Stomach (tissue), 9 donors: ENCODE results near the gene HIPK4. TPM values are rescaled to one million over a fixed set of nuclear protein-coding genes. Genes with fewer than 3 reads are reported as not detected.
"Not testable (repeated sequence)": the region's sequence is repeated elsewhere in the genome, so short reads cannot be mapped to it uniquely, and the experiment has no call there.

ENCODE experiments used
- DNase-seq, 2 donors: peaks; one replicate each; pipeline versions ENCODE4 v3.0.0 to v3.0.0-alpha.2; 2013 to 2019
- H3K27ac ChIP-seq, 5 donors: fragments of 200-600 bp in 4 of 5; sonication (generic) in 4 of 5; one replicate each; pipeline ENCODE4 v1.5.1; 2013 to 2019; ENCODE audit warnings: mild to moderate bottlenecking in 1 of 5, moderate library complexity in 1 of 5
- H3K27me3 ChIP-seq, 3 donors: fragments of 200-600 bp; sonication (generic); one replicate each; pipeline ENCODE4 v1.5.1; 2017 to 2019; ENCODE audit warnings: mixed run types in 1 of 3
- H3K36me3 ChIP-seq, 4 donors: fragments of 200-600 bp; sonication (generic); 1 replicate in 3 of 4; 2 replicates in 1 of 4; pipeline ENCODE4 v1.5.1; 2016 to 2019
- H3K4me1 ChIP-seq, 4 donors: fragments of 200-600 bp; sonication (generic); one replicate each; pipeline ENCODE4 v1.5.1; 2016 to 2019
- H3K4me3 ChIP-seq, 4 donors: fragments of 200-600 bp; sonication (generic) in 3 of 4; one replicate each; pipeline ENCODE4 v1.5.1; 2016 to 2019; ENCODE audit warnings: mild to moderate bottlenecking in 1 of 4
- H3K9me3 ChIP-seq, 4 donors: fragments of 200-600 bp; sonication (generic); one replicate each; pipeline ENCODE4 v1.5.1; 2016 to 2019
- CTCF ChIP-seq, 7 experiments: fragments of 450-650 bp in 4 of 7; fragments of 200-600 bp in 3 of 7; sonication (generic) in 3 of 7; IDR thresholded peaks; one replicate each; pipeline ENCODE4 v1.5.1; 2016 to 2019; ENCODE audit warnings: antibody characterized with exemption in 7 of 7, control low read depth in 2 of 7, mild to moderate bottlenecking in 1 of 7
- EP300 ChIP-seq: sonication (generic); formaldehyde crosslinking; IDR thresholded peaks from one replicate; pipeline ENCODE4 v1.6.1; 2017; ENCODE audit warnings: antibody characterized with exemption
- POLR2A ChIP-seq, 4 donors: fragments of 450-650 bp; IDR thresholded peaks; one replicate each; pipeline ENCODE4 v1.6.1; 2016; ENCODE audit warnings: antibody characterized with exemption in 4 of 4, control low read depth in 2 of 4, mild to moderate bottlenecking in 1 of 4, moderate library complexity in 1 of 4
- POLR2AphosphoS5 ChIP-seq, 3 donors: sonication (generic); formaldehyde crosslinking; IDR thresholded peaks; one replicate each; pipeline ENCODE4 v1.6.1; 2016; ENCODE audit warnings: antibody characterized with exemption in 3 of 3
- WGBS, 5 donors: extraction: QIAGEN DNeasy Blood & Tissue Kit in 3 of 5; methylation state at CpG; one replicate each; pipeline versions ENCODE4 v1.1.5 to v1.1.7; 2013 to 2018; 5-methylcytosine and 5-hydroxymethylcytosine counted together
- intact Hi-C: fragments of 100-400 bp; cut with DNase I; formaldehyde crosslinking; loops from one replicate; pipeline ENCODE4 v1.15.1; 2023; ENCODE audit warnings: low total_unique reads
- polyA plus RNA-seq, 3 donors: library from polyadenylated mRNA; stranded (reverse); fragments of 200-250 nt; gene quantifications; one replicate each; pipeline ENCODE4 v1.2.3, GENCODE V29; 2013
- total RNA-seq, 5 donors: library from RNA; depleted of rRNA; stranded (reverse); fragments of >200 nt; gene quantifications; one replicate each; pipeline versions ENCODE4 v1.1.0 to v1.2.3, GENCODE V29; 2014 to 2016
- donor health status: healthy with polysubstance abuse.
- donor health status: Bipolar disorder and iron deficiency.
- donor health status: healthy.

HIPK4 gene
- total and polyA plus RNA-seq, 8 donors: 0.05 to 0.46 (median 0.12) TPM; not detected in 5

DNA sequence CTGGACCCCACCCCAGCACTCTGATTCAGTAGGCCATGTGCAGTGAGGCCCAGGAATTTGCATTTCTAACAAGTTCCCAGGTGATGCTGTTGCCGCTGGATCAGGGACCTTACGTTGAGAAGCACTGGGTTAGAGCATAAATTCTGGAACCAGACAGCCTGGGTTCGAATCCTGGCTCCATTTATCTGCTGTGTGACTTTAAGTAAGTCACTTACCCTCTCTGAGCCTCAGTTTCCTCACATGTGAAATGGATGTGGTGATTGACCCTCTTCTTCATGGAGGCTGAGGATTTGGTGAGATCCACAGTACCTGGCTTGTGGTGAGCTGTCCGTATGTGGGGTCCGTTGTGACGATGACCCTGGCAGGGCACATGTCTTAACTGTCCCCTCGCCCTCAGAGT, 15.9 kb downstream of the HIPK4 start:
- H3K4me3 ChIP-seq: no peak overlapping the region
- intact Hi-C loops: no loop called here
- H3K27me3 ChIP-seq: no peaks in the 10 kb centered on the region
- DNase-seq: no peak
- WGBS, 5 donors: 94 to 98% (median 97%) methylated on average over 7 of the region's 7 CpGs
- H3K9me3 ChIP-seq: no peaks in the 10 kb centered on the region
- no peak for TF ChIP-seq POLR2A (IDR thresholded peaks at IDR 0.05)
- no peak for TF ChIP-seq EP300
- TF ChIP-seq CTCF (IDR thresholded peaks at IDR 0.05): no peak
- no peak for TF ChIP-seq POLR2AphosphoS5 (IDR thresholded peaks at IDR 0.05)
- no peak overlapping the region for H3K27ac ChIP-seq
- peaks cover 48 to 98% (median 97%) of the 10 kb centered on the region in 4 donors for H3K36me3 ChIP-seq
- H3K4me1 ChIP-seq: no peaks in the 10 kb centered on the region

DNA sequence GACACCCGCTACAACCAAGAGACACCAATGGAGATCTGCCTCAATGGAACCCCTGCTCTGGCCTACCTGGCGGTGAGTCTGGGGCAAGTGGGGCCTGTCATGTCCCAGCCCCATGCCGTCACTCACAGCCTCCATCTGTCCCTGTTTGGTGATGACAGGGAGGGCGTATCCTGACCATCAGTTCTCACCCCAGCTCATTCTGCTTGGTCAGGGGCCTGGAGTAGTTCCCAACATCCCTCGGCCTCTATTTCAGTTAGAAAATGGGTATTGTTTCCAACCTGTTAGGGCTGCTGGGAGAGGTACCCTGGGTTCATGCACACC, 18.2 kb downstream of the HIPK4 start:
- no peaks in the 10 kb centered on the region for H3K9me3 ChIP-seq
- DNase-seq: no peak
- intact Hi-C loops: no loop called here
- H3K36me3 ChIP-seq: peaks cover 38 to 100% (median 98%) of the 10 kb centered on the region in 4 donors
- TF ChIP-seq POLR2AphosphoS5 (IDR thresholded peaks at IDR 0.05): no peak
- TF ChIP-seq EP300: no peak
- TF ChIP-seq CTCF (IDR thresholded peaks at IDR 0.05): no peak
- TF ChIP-seq POLR2A (IDR thresholded peaks at IDR 0.05): no peak
- H3K27ac ChIP-seq: no peak overlapping the region
- H3K27me3 ChIP-seq: no peaks in the 10 kb centered on the region
- WGBS, 5 donors: 94 to 99% (median 96%) methylated on average over 4 to 5 of the region's 5 CpGs
- no peak overlapping the region for H3K4me3 ChIP-seq
- peaks cover 0 to 7% (median 1%) of the 10 kb centered on the region in 4 donors for H3K4me1 ChIP-seq

GRCh38 chr19:40370997-40371801, 18.8 kb downstream of the HIPK4 start:
- H3K4me3 ChIP-seq: no peak overlapping the region
- DNase-seq: no peak
- peaks cover 0 to 13% (median 4%) of the 10 kb centered on the region in 4 donors for H3K4me1 ChIP-seq
- H3K9me3 ChIP-seq: no peaks in the 10 kb centered on the region
- H3K27ac ChIP-seq: no peak overlapping the region
- TF ChIP-seq CTCF (IDR thresholded peaks at IDR 0.05): no peak
- no peak for TF ChIP-seq POLR2AphosphoS5 (IDR thresholded peaks at IDR 0.05)
- TF ChIP-seq EP300: no peak
- TF ChIP-seq POLR2A (IDR thresholded peaks at IDR 0.05): no peak
- no peaks in the 10 kb centered on the region for H3K27me3 ChIP-seq
- intact Hi-C loops: no loop called here
- WGBS, 5 donors: 77 to 86% (median 81%) methylated on average over 4 to 7 of the region's 7 CpGs
- H3K36me3 ChIP-seq: peaks cover 39 to 100% (median 97%) of the 10 kb centered on the region in 4 donors

DNA sequence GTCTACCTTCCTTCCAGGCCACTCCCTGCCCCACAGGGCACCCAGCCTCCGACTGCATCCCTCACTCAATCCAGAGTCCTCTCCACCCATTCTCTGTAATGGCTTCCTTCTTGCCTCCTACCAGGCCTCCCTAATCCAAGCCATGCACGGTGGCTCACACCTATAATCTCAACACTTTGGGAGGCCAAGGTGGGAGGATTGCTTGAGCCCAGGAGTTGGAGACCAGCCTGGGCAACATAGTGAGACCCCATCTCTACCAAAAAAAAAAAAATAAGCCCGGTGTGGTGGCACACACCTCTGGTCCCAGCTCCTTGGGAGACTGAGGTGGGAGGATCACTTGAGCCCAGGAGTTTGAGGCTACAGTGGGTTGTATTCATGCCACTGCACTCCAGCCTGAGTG, 19.7 kb downstream of the HIPK4 start:
- H3K27ac ChIP-seq, intact Hi-C loops, H3K4me3 ChIP-seq, DNase-seq, H3K9me3 ChIP-seq, H3K27me3 ChIP-seq: not testable (repeated sequence)
- H3K4me1 ChIP-seq: peaks cover 0 to 22% (median 13%) of the 10 kb centered on the region in 4 donors
- 91 to 98% (median 96%) methylated on average over 3 of the region's 3 CpGs for WGBS, 5 donors
- peaks cover 39 to 90% (median 88%) of the 10 kb centered on the region in 4 donors for H3K36me3 ChIP-seq

DNA sequence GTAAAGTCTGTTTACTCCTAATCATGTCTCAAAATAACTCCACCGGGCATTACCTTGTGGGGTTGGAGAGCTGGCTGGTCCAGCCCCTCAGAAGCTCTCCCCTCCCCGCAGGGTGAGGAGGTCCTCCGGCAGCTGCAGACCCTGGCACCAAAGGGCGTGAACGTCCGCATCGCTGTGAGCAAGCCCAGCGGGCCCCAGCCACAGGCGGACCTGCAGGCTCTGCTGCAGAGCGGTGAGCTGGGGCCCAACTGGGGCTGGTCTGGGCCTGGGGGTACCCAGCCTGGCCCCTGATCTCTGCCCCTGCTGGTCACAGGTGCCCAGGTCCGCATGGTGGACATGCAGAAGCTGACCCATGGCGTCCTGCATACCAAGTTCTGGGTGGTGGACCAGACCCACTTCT, 20.2 kb downstream of the HIPK4 start:
- intact Hi-C loops: no loop called here
- Histone ChIP-seq H3K9me3 (no peaks in the 10 kb centered on the region), H3K27ac (no peak overlapping the region), H3K27me3 (no peaks in the 10 kb centered on the region), H3K4me3 (no peak overlapping the region), H3K36me3 (peaks cover 37 to 86% (median 83%) of the 10 kb centered on the region in 4 donors), H3K4me1 (peaks cover 0 to 27% (median 16%) of the 10 kb centered on the region in 4 donors)
- TF ChIP-seq POLR2AphosphoS5 (IDR thresholded peaks at IDR 0.05): no peak
- TF ChIP-seq CTCF (IDR thresholded peaks at IDR 0.05): no peak
- 88 to 92% (median 90%) methylated on average over 12 of the region's 12 CpGs for WGBS, 5 donors
- DNase-seq: no peak
